GM19467 (cell line): ENCODE data around the gene RPGRIP1L.
"Not testable (repeated sequence)": the region's sequence is repeated elsewhere in the genome, so short reads cannot be mapped to it uniquely, and the experiment has no call there.

Source experiments
- ATAC-seq: cut with Tn5 transposase; IDR thresholded peaks from one replicate; pipeline ENCODE4 v1.9.1; 2021; ENCODE audit warnings: mild to moderate bottlenecking, moderate library complexity; ENCODE audit not compliant: unreplicated experiment

RPGRIP1L gene

GRCh38 chr16:53713403-53714204 is 9.9 kb upstream of the RPGRIP1L start:
- ATAC-seq, result no peak

- no peak for ATAC-seq
These were observed 8.4 kb upstream of the RPGRIP1L start for GRCh38 chr16:53712065-53712464.

GRCh38 chr16:53711390-53711789 is 7.7 kb upstream of the RPGRIP1L start:
- no peak for ATAC-seq

- no peak for ATAC-seq
These were observed 4.8 kb upstream of the RPGRIP1L start for GRCh38 chr16:53708490-53708889.

GRCh38 chr16:53707671-53708070 is 4.0 kb upstream of the RPGRIP1L start:
- ATAC-seq, result no peak

- ATAC-seq, result no peak
These were observed 770 bp upstream of the RPGRIP1L start for GRCh38 chr16:53704445-53704813.

- not testable (repeated sequence) for ATAC-seq
These were observed 5.4 kb downstream of the RPGRIP1L start for GRCh38 chr16:53698271-53698670.

- ATAC-seq, result no peak
These were observed 8.6 kb downstream of the RPGRIP1L start for GRCh38 chr16:53695070-53695469.

- ATAC-seq, result no peak
These were observed 10.3 kb downstream of the RPGRIP1L start for GRCh38 chr16:53693320-53693719.

GRCh38 chr16:53692146-53692545 is 11.5 kb downstream of the RPGRIP1L start:
- ATAC-seq, result no peak

GRCh38 chr16:53690771-53691170 is 12.9 kb downstream of the RPGRIP1L start:
- ATAC-seq, result no peak

GRCh38 chr16:53689636-53690035 is 14.0 kb downstream of the RPGRIP1L start:
- no peak for ATAC-seq

GRCh38 chr16:53686710-53687109 is 16.9 kb downstream of the RPGRIP1L start:
- ATAC-seq, result no peak

- not testable (repeated sequence) for ATAC-seq
These were observed 18.3 kb downstream of the RPGRIP1L start for GRCh38 chr16:53685334-53685733.

- no peak for ATAC-seq
These were observed 22.3 kb downstream of the RPGRIP1L start for GRCh38 chr16:53681354-53681753.

GRCh38 chr16:53680756-53681155 is 22.9 kb downstream of the RPGRIP1L start:
- ATAC-seq, result no peak

- ATAC-seq, result no peak
These were observed 24.8 kb downstream of the RPGRIP1L start for GRCh38 chr16:53678756-53679343.

GRCh38 chr16:53678155-53678554 is 25.5 kb downstream of the RPGRIP1L start:
- no peak for ATAC-seq

- ATAC-seq, result no peak
These were observed 30.5 kb downstream of the RPGRIP1L start for GRCh38 chr16:53673189-53673588.

- ATAC-seq, result no peak
These were observed 31.2 kb downstream of the RPGRIP1L start for GRCh38 chr16:53672461-53672860.

- ATAC-seq, result no peak
These were observed 34.8 kb downstream of the RPGRIP1L start for GRCh38 chr16:53668869-53669268.

GRCh38 chr16:53666786-53667415 is 36.8 kb downstream of the RPGRIP1L start:
- no peak for ATAC-seq
